PC-3 (cell line): ENCODE measurements around the gene N4BP3. TPM values are rescaled to one million over a fixed set of nuclear protein-coding genes. Genes with fewer than 3 reads are reported as not detected.

Source experiments
- ATAC-seq: fragments of 200-7000 bp; cut with Tn5 transposase; 2 replicates; pipeline ENCODE4 v1.9.1; 2020; ENCODE audit warnings: mild to moderate bottlenecking, moderate library complexity
- BruUV-seq: library from RNA; stranded (reverse); fragments of 400-500 nt; replicated peaks from 2 replicates; lab custom pipeline; 2021; lab: Mats Ljungman, UMichigan
- CTCF ChIA-PET: fragments of 300-600 bp; sonication (Branson Sonifier 250); formaldehyde crosslinking; loops from one replicate; lab custom pipeline; 2022; ENCODE audit warnings: antibody characterized with exemption; lab: Charles Lee
- POLR2A ChIA-PET: fragments of 300-600 bp; sonication (Branson Sonifier 250); formaldehyde crosslinking; loops from one replicate; lab custom pipeline; 2022; ENCODE audit warnings: antibody characterized with exemption; ENCODE audit not compliant: unreplicated experiment; lab: Charles Lee
- DNase-seq: peaks from one replicate; pipeline ENCODE4 v3.0.0-alpha.2; 2015
- H2AFZ ChIP-seq: fragments of 300-600 bp; sonication (generic); 2 replicates; pipeline ENCODE4 v1.6.0; 2016; ENCODE audit warnings: antibody characterized with exemption, low read length
- H3F3A ChIP-seq: fragments of 300-600 bp; sonication (generic); one replicate; pipeline ENCODE4 v1.6.0; 2017; ENCODE audit warnings: antibody characterized with exemption, low read length, control low read depth, mild to moderate bottlenecking; ENCODE audit not compliant: unreplicated experiment
- H3K27ac ChIP-seq: fragments of 300-600 bp; sonication (generic); 2 replicates; pipeline ENCODE4 v1.5.1; 2016; ENCODE audit warnings: mild to moderate bottlenecking, low read length
- H3K27me3 ChIP-seq: fragments of 300-600 bp; sonication (generic); 2 replicates; pipeline ENCODE4 v1.6.1; 2016; ENCODE audit warnings: low read length, mixed read lengths
- H3K36me3 ChIP-seq: fragments of 300-600 bp; sonication (generic); 2 replicates; pipeline ENCODE4 v1.6.1; 2016; ENCODE audit warnings: low read depth, mixed run types, low read length, mixed read lengths
- H3K4me1 ChIP-seq: fragments of 300-600 bp; sonication (generic); 2 replicates; pipeline ENCODE4 v1.5.1; 2016; ENCODE audit warnings: low read length; ENCODE audit not compliant: insufficient read depth
- H3K4me2 ChIP-seq: fragments of 300-600 bp; sonication (generic); 2 replicates; pipeline ENCODE4 v1.6.0; 2016; ENCODE audit warnings: low read length
- H3K4me3 ChIP-seq: fragments of 300-600 bp; sonication (generic); 2 replicates; pipeline ENCODE4 v1.5.1; 2016; ENCODE audit warnings: mild to moderate bottlenecking, low read length, mixed read lengths
- H3K79me2 ChIP-seq: fragments of 300-600 bp; sonication (generic); 2 replicates; pipeline ENCODE4 v1.6.1; 2017; ENCODE audit warnings: low read length, mixed read lengths
- H3K9ac ChIP-seq: fragments of 300-600 bp; sonication (generic); 2 replicates; pipeline ENCODE4 v1.6.0; 2016; ENCODE audit warnings: mild to moderate bottlenecking, low read length
- H3K9me2 ChIP-seq: fragments of 300-600 bp; sonication (generic); replicated peaks from 2 replicates; pipeline ENCODE4 v1.6.1; 2016; ENCODE audit warnings: mixed run types, low read length, mixed read lengths
- H3K9me3 ChIP-seq: fragments of 300-600 bp; sonication (generic); 2 replicates; pipeline ENCODE4 v1.6.1; 2016; ENCODE audit warnings: low read length, mixed read lengths
- H4K20me1 ChIP-seq: fragments of 300-600 bp; sonication (generic); 2 replicates; pipeline ENCODE4 v1.6.1; 2016; ENCODE audit warnings: low read length, mixed read lengths
- CTCF ChIP-seq: fragments of 300-600 bp; sonication (generic); conservative IDR thresholded peaks from 2 replicates; pipeline ENCODE4 v1.5.1; 2017; ENCODE audit warnings: antibody characterized with exemption, low read depth, mild to moderate bottlenecking, low read length
- EZH2 ChIP-seq: fragments of 300-600 bp; sonication (generic); IDR thresholded peaks from one replicate; pipeline ENCODE4 v1.6.1; 2017; ENCODE audit warnings: antibody characterized with exemption, mild to moderate bottlenecking, low read length; ENCODE audit not compliant: unreplicated experiment
- EZH2phosphoT487 ChIP-seq: fragments of 300-600 bp; sonication (generic); IDR thresholded peaks from 2 replicates; pipeline ENCODE4 v1.6.1; 2018; ENCODE audit warnings: mild to moderate bottlenecking, antibody characterized with exemption, low read length, borderline replicate concordance
- intact Hi-C: fragments of 100-400 bp; cut with micrococcal nuclease; formaldehyde crosslinking; loops from 2 replicates; pipeline ENCODE4 v1.9.0; 2023
- total RNA-seq: library from RNA; depleted of rRNA; stranded (reverse); fragments of >200 nt; gene quantifications from 2 replicates; pipeline ENCODE4 v1.2.3, GENCODE V29; 2014; rRNA removed

Gene N4BP3
- total RNA-seq, 1 experiment from 2014 or later = 0.36 TPM

- intact Hi-C loops = no loop called here
- Histone ChIP-seq H3K4me1 (no peaks in the 10 kb centered on the region), H3K9me3 (no peaks in the 10 kb centered on the region), H3K36me3 (no peaks in the 10 kb centered on the region), H3K9ac (no peak overlapping the region), H3K4me2 (no peak overlapping the region), H4K20me1 (no peaks in the 10 kb centered on the region), H3K9me2 (no peaks in the 10 kb centered on the region), H3K27me3 (no peaks in the 10 kb centered on the region), H3K27ac (no peak overlapping the region), H3F3A (no peaks in the 10 kb centered on the region), H3K4me3 (no peak overlapping the region), H2AFZ (no peak overlapping the region), H3K79me2 (no peaks in the 10 kb centered on the region)
- ChIA-PET CTCF (no interaction called here), POLR2A (no interaction called here)
- TF ChIP-seq EZH2phosphoT487 = no peak
- no peak for TF ChIP-seq EZH2
- no peak for TF ChIP-seq CTCF
- DNase-seq (no peak), ATAC-seq (no peak)
- BruUV-seq = no TSS peak
Measured at GRCh38 chr5:178170455-178170854, 57.1 kb downstream of the N4BP3 start.

- H4K20me1 ChIP-seq = no peaks in the 10 kb centered on the region
- DNase-seq = no peak
- CTCF ChIA-PET = no interaction called here
- no peak overlapping the region for H3K27ac ChIP-seq
- ATAC-seq = no peak
- no peaks in the 10 kb centered on the region for H3K36me3 ChIP-seq
- POLR2A ChIA-PET = no interaction called here
- no peak overlapping the region for H3K9ac ChIP-seq
- intact Hi-C loops = no loop called here
- H3K9me3 ChIP-seq = no peaks in the 10 kb centered on the region
- TF ChIP-seq EZH2phosphoT487 = no peak
- no peak for TF ChIP-seq CTCF
- no peak for TF ChIP-seq EZH2
- no peaks in the 10 kb centered on the region for H3F3A ChIP-seq
- no peak overlapping the region for H3K4me3 ChIP-seq
- no peaks in the 10 kb centered on the region for H3K79me2 ChIP-seq
- no peak overlapping the region for H3K4me2 ChIP-seq
- no peaks in the 10 kb centered on the region for H3K27me3 ChIP-seq
- no peaks in the 10 kb centered on the region for H3K9me2 ChIP-seq
- H2AFZ ChIP-seq = no peak overlapping the region
- no TSS peak for BruUV-seq
- no peaks in the 10 kb centered on the region for H3K4me1 ChIP-seq
Measured at GRCh38 chr5:178174456-178174855, 61.1 kb downstream of the N4BP3 start.

Other genes starting within 250 kb of the N4BP3 start
- not detected in 2 replicates for gene PROP1, start 117.3 kb upstream of the N4BP3 start, total RNA-seq
- 33.2 and 36.4 TPM in 2 replicates for gene RMND5B, start 17.5 kb downstream of the N4BP3 start, total RNA-seq
- 649 TPM in 2 replicates for gene NHP2, start 40.4 kb downstream of the N4BP3 start, total RNA-seq
- not detected in 2 replicates for gene GMCL2, start 73.8 kb downstream of the N4BP3 start, total RNA-seq
- gene HNRNPAB, start 91.0 kb downstream of the N4BP3 start, total RNA-seq = 231 and 369 TPM in 2 replicates
- gene PHYKPL, start 119.3 kb downstream of the N4BP3 start, total RNA-seq = 21.7 and 31.2 TPM in 2 replicates